Stimulated activated effector memory CD8-positive, alpha-beta T cell treated with anti-CD3 and anti-CD28 coated beads, Interleukin-12 subunit alpha, Interleukin-12 subunit beta, amount 100 ng/mL, for 72 hours (primary cell): ENCODE measurements around the gene WDR35.

ENCODE experiments used
- ATAC-seq: fragments of 150-1000 bp; cut with Tn5 transposase; 2 replicates; pipeline ENCODE4 v1.10.0; 2021
- DNase-seq, 2 donors: peaks; one replicate each; pipeline ENCODE4 v3.0.0; 2021 to 2022; ENCODE audit warnings: low spot score in 2 of 2
- H3K27ac Mint-ChIP-seq: one replicate; pipeline ENCODE4 v1.8.0; 2022; ENCODE audit warnings: mild to moderate bottlenecking, mixed read lengths
- H3K36me3 Mint-ChIP-seq: one replicate; pipeline ENCODE4 v1.8.0; 2022; ENCODE audit warnings: mild to moderate bottlenecking, mixed read lengths
- H3K4me1 Mint-ChIP-seq: one replicate; pipeline ENCODE4 v1.8.0; 2022; ENCODE audit warnings: mixed read lengths
- H3K4me3 Mint-ChIP-seq: one replicate; pipeline ENCODE4 v1.8.0; 2022; ENCODE audit warnings: mild to moderate bottlenecking, mixed read lengths
- H3K9me3 Mint-ChIP-seq: one replicate; pipeline ENCODE4 v1.8.0; 2022; ENCODE audit warnings: mixed read lengths

WDR35 gene

GRCh38 chr2:20016346-20016745 is 26.4 kb upstream of the WDR35 start:
- Mint-ChIP-seq H3K36me3 (no peaks in the 10 kb centered on the region), H3K4me3 (no peak overlapping the region), H3K9me3 (no peaks in the 10 kb centered on the region), H3K4me1 (peaks cover 4% of the 10 kb centered on the region), H3K27ac (no peak overlapping the region)
- DNase-seq, result no peak
- no peak for ATAC-seq

- ATAC-seq (no peak), DNase-seq (no peak)
- Mint-ChIP-seq H3K36me3 (no peaks in the 10 kb centered on the region), H3K4me1 (peaks cover 4% of the 10 kb centered on the region), H3K27ac (no peak overlapping the region), H3K4me3 (no peak overlapping the region), H3K9me3 (no peaks in the 10 kb centered on the region)
These were observed 25.7 kb upstream of the WDR35 start for GRCh38 chr2:20015482-20016083.

DNA sequence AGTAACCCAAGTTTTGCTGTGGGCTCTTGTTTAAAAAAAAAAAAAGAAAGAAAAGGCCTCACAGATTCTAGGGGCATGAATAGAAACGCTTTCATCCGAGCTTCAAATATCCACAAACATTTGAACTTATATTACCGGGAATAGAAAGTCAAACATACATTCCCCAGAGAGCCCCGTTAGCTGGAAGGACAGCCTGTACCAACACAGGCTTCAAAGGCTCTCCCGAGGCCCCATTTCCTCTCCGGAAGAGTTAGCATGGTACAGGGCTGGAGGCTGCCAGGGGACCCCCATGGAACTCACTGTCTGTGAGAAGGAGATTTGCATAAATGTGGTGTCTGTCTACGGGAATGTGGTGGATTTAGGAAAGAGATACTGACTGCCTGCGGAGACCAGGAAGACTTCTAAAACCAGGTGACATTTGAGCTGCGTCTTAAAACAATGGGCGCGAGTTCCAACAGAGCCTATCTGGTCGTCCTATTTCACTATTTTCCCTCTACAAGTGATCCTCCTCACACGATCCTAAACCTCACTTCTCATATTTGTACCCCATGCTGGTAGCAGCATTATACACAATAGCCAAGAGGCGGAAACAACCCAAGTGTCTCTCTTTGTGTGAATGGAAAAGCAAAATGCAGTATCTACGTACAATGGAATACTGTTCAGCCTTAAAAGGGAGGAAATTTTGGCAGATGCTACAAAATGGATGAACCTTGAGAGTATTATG is 23.4 kb upstream of the WDR35 start:
- Mint-ChIP-seq H3K4me1 (peaks cover 4% of the 10 kb centered on the region), H3K36me3 (no peaks in the 10 kb centered on the region), H3K4me3 (peak overlapping the region; percentile 65), H3K9me3 (no peaks in the 10 kb centered on the region), H3K27ac (peak overlapping the region; percentile 40)
- ATAC-seq (no peak), DNase-seq (no peak)

- H3K9me3 Mint-ChIP-seq, result no peaks in the 10 kb centered on the region
- H3K36me3 Mint-ChIP-seq, result no peaks in the 10 kb centered on the region
- DNase-seq (no peak), ATAC-seq (peak; percentile 68)
- peak within 1 kb of the TSS; percentile 40 for H3K27ac Mint-ChIP-seq
- H3K4me1 Mint-ChIP-seq, result peaks cover 4% of the 10 kb centered on the region
- H3K4me3 Mint-ChIP-seq, result peak within 1 kb of the TSS; percentile 65
These were observed 22.6 kb upstream of the WDR35 start, which contains the start of gene MATN3 for GRCh38 chr2:20012282-20013125. TSS of gene MATN3 (minus strand) at chr2:20012668. CDS start at chr2:20012631, 37 bp downstream.

GRCh38 chr2:20012032-20012281 is 22.1 kb upstream of the WDR35 start:
- Mint-ChIP-seq H3K36me3 (no peaks in the 10 kb centered on the region), H3K27ac (no peak overlapping the region), H3K4me1 (peaks cover 4% of the 10 kb centered on the region), H3K4me3 (peak overlapping the region; percentile 51), H3K9me3 (no peaks in the 10 kb centered on the region)
- ATAC-seq (peak; percentile 7), DNase-seq (no peak)

GRCh38 chr2:20011276-20012031 is 21.5 kb upstream of the WDR35 start:
- no peak for DNase-seq
- H3K4me3 Mint-ChIP-seq, result peak overlapping the region; percentile 51

DNA sequence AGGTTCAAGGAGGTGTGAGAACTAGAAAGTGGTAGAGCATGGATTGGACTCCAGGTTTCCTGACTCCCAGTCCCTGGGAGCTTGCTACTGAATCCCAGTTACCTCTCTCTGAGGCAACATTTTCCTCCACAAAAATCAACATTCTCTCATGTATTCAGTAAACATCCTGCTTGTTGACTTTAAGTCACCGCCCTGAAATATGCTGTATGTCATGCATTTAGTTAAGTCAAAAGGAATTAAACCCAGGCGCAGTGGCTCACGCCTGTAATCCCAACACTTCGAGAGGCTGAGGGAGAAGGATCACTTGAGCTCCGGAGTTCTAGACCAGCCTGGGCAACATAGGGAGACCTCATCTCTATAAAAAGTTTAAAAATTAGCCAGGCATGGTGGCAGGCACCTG is 18.8 kb upstream of the WDR35 start:
- Mint-ChIP-seq H3K36me3 (no peaks in the 10 kb centered on the region), H3K4me3 (no peak overlapping the region), H3K9me3 (no peaks in the 10 kb centered on the region), H3K4me1 (peaks cover 4% of the 10 kb centered on the region), H3K27ac (no peak overlapping the region)
- DNase-seq (no peak), ATAC-seq (no peak)

More at GRCh38 chr2:20011276-20012031, 21.5 kb upstream of the WDR35 start:
- no peak for ATAC-seq
- Mint-ChIP-seq H3K36me3 (no peaks in the 10 kb centered on the region), H3K27ac (no peak overlapping the region), H3K9me3 (no peaks in the 10 kb centered on the region), H3K4me1 (peaks cover 4% of the 10 kb centered on the region)

DNA sequence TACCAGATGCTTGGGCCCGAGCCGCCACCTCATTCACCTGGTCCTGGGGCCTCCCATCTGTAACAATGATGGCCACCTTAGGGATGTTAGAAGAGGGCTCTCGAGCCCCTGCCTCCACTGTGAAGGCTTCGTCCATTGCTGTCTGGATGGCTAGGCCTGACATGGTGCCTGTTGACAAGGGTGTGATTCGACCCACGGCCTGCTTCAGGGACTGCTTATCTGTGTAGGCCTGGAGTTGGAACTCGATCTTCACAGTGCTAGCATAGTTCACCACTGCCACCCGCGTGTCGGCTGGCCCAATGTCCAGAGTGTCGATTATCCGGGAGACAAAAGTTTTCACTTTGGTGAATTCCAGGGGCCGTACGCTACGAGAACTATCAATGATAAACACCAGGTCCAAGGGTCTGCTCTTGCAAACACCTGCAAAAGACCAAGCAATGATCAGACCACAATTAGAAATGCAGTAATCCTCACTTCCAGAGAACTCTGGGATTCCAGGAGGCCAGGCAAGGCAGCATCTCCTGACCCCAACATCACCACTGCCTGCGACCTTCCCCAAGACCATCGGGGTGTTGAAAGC is 16.1 kb upstream of the WDR35 start:
- no peak overlapping the region for H3K27ac Mint-ChIP-seq
- DNase-seq (no peak), ATAC-seq (no peak)
- no peak overlapping the region for H3K4me3 Mint-ChIP-seq
- H3K4me1 Mint-ChIP-seq, result no peaks in the 10 kb centered on the region
- H3K36me3 Mint-ChIP-seq, result no peaks in the 10 kb centered on the region
- no peaks in the 10 kb centered on the region for H3K9me3 Mint-ChIP-seq

- Mint-ChIP-seq H3K9me3 (no peaks in the 10 kb centered on the region), H3K36me3 (no peaks in the 10 kb centered on the region), H3K4me3 (no peak overlapping the region), H3K4me1 (no peaks in the 10 kb centered on the region), H3K27ac (no peak overlapping the region)
- no peak for ATAC-seq
- no peak for DNase-seq
These were observed 15.2 kb upstream of the WDR35 start for GRCh38 chr2:20005067-20005627.

GRCh38 chr2:20001361-20001863 is 11.5 kb upstream of the WDR35 start:
- Mint-ChIP-seq H3K4me3 (no peak overlapping the region), H3K9me3 (no peaks in the 10 kb centered on the region), H3K27ac (no peak overlapping the region), H3K4me1 (no peaks in the 10 kb centered on the region), H3K36me3 (no peaks in the 10 kb centered on the region)
- no peak for DNase-seq
- no peak for ATAC-seq

DNA sequence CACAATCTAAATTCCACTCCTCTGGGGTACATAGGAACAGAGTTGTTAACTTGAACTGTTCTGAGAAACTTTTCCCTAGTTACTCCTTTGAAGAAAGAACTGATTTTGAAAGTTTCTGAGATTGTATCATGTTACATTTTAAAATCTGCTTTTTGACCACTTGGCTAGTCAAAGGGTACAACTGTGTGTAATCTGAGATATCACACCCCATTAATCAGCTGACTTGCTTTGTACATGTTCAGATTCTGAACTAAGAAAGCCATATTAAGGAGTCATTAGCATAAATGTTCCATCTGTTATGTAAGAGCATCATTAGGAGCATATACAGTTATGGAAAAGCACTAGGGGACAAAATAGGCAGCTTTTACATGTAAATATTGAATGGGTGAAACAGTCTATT is 3.8 kb upstream of the WDR35 start:
- ATAC-seq, result no peak
- Mint-ChIP-seq H3K4me1 (peaks cover 16% of the 10 kb centered on the region), H3K4me3 (no peak overlapping the region), H3K9me3 (no peaks in the 10 kb centered on the region), H3K27ac (no peak overlapping the region), H3K36me3 (peaks cover 14% of the 10 kb centered on the region)
- DNase-seq, result no peak

- Mint-ChIP-seq H3K36me3 (peaks cover 14% of the 10 kb centered on the region), H3K4me1 (peaks cover 24% of the 10 kb centered on the region), H3K4me3 (no peak overlapping the region), H3K9me3 (no peaks in the 10 kb centered on the region), H3K27ac (no peak overlapping the region)
- no peak for ATAC-seq
- DNase-seq, result no peak
These were observed 2.0 kb upstream of the WDR35 start for GRCh38 chr2:19991895-19992294.

DNA sequence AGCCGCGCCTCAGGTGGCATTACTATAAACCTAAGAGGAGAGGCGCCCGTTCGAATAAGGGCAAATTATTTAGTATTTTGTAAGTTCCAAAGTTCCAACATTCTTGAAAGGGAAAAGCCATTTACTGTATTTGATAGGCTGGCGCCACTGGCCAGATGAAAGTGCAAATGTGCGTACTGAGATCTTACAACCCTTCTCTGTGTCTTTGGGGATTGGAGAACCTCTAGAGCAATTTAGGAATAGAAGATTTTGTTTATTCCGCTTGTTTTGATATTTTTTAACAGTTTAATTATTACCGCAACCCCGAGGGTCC is 467 bp upstream of the WDR35 start:
- no peaks in the 10 kb centered on the region for H3K9me3 Mint-ChIP-seq
- peak overlapping the region; percentile 92 for H3K27ac Mint-ChIP-seq
- no peak for ATAC-seq

DNA sequence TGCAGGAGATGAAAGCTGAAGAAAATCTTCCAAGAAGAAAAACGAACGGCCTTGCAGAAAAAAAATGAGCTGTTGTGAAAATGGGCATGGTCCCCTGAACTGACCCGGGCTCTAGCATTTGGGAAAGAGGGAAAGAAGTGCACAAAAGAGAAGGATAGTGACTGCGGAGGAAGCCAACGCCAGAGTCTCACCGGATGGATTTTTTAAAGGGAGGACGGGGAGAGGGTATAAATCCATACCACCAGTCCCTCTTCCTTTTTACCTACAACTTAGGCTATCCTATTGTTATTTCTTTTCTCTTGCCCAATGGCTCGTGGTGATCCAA is 601 bp downstream of the WDR35 start:
- Mint-ChIP-seq H3K4me3 (peak overlapping the region; percentile 86), H3K27ac (peak overlapping the region; percentile 92), H3K4me1 (peaks cover 34% of the 10 kb centered on the region), H3K9me3 (no peaks in the 10 kb centered on the region), H3K36me3 (peaks cover 20% of the 10 kb centered on the region)
- DNase-seq, result no peak
- ATAC-seq, result no peak

More for the DNA sequence above, 467 bp upstream of the WDR35 start:
- DNase-seq, result no peak
- Mint-ChIP-seq H3K36me3 (peaks cover 20% of the 10 kb centered on the region), H3K4me3 (peak overlapping the region; percentile 86), H3K4me1 (peaks cover 34% of the 10 kb centered on the region)

DNA sequence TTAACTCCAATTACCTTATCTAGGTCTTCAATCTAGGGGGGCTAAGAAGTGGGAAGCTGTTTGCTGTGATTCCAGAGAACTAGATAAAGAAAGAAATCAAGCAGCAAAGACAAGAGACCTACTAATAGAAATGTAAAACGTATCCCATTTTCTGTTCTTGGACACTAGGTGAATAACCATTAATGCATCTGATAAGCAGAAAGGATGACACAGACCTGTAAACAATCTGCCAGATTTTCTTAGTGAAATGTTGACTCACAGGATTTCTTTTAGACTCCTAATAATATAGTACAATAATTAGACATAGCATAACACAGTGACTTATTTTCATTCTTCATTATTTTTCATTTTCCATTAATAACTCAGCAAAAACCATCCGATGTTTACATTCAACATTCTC is 1.3 kb downstream of the WDR35 start:
- H3K36me3 Mint-ChIP-seq, result peaks cover 20% of the 10 kb centered on the region
- peaks cover 34% of the 10 kb centered on the region for H3K4me1 Mint-ChIP-seq
- ATAC-seq (no peak), DNase-seq (no peak)
- no peaks in the 10 kb centered on the region for H3K9me3 Mint-ChIP-seq
- H3K4me3 Mint-ChIP-seq, result peak overlapping the region; percentile 86
- peak overlapping the region; percentile 92 for H3K27ac Mint-ChIP-seq
